ENCODE data around the gene BANK1.

Gene BANK1

DNA sequence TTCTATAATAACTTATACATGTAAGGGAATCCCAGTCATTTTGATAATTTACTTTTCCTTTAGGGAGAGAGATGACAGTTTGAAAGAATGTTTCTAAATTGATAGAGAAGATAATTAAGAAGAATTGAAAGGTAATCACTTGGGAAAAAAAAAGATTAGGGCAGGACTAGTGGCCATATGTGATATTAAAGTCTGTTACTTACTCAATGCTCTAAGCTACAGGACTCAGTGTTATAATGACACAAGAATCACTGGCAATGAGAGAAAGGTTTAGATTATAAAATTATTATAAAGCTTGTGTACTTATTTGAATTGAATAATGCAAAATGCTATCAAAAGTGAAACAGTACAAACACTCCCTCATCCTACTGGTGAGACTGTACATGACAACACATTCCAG, 265.3 kb downstream of the BANK1 start:
- TF ChIP-seq, protein P1, sequence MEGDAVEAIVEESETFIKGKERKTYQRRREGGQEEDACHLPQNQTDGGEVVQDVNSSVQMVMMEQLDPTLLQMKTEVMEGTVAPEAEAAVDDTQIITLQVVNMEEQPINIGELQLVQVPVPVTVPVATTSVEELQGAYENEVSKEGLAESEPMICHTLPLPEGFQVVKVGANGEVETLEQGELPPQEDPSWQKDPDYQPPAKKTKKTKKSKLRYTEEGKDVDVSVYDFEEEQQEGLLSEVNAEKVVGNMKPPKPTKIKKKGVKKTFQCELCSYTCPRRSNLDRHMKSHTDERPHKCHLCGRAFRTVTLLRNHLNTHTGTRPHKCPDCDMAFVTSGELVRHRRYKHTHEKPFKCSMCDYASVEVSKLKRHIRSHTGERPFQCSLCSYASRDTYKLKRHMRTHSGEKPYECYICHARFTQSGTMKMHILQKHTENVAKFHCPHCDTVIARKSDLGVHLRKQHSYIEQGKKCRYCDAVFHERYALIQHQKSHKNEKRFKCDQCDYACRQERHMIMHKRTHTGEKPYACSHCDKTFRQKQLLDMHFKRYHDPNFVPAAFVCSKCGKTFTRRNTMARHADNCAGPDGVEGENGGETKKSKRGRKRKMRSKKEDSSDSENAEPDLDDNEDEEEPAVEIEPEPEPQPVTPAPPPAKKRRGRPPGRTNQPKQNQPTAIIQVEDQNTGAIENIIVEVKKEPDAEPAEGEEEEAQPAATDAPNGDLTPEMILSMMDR (IDR thresholded peaks at IDR 0.05; ENCODE audit: control insufficient read depth, extremely low read depth, insufficient read depth) = no peak
- no peak overlapping the region for H3K4me3 ChIP-seq (ENCODE audit: low read depth, low read length)
- no peak for DNase-seq (ENCODE audit: low read depth)

DNA sequence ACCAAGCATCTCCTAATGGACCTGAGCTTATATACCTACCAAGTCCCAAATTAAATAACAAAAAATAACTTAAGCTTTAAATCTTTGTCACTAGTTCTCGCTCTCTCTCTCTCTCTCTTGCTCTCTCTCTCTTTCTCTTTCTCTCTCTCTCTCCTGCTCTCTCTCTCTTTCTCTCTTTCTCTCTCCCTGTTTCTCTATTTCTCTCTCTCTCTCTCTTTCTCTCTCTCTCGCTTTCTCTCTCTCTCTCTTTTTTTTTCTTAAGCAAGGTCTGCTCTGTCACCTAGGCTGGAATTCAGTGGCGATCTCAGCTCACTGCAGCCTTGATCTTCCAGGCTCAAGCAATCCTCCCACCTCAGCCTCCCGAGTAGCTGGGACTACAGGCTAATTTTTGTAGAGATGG, 266.6 kb downstream of the BANK1 start:
- TF ChIP-seq, protein P1 (IDR thresholded peaks at IDR 0.05; ENCODE audit: control insufficient read depth, extremely low read depth, insufficient read depth) = no peak
- DNase-seq (ENCODE audit: low read depth) = no peak
- H3K4me3 ChIP-seq (ENCODE audit: low read depth, low read length) = no peak overlapping the region

DNA sequence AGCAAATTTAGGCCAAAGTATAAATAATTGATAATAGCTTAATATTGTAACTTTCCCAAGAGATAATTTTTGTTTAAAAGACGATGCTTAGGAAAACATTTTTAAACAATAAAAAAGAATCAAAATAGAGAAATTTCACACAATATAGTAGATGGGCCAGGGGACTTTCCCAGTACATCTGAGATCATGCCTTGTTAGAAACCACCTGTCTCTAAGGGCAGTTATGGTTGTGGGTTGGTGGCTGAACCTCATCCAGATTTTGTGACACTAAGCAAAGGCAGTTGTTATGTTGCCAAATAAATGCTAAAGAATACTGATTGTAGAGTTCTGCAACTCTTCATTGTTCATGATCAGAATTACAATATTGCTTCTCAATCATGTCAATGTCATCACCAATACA, 270.6 kb downstream of the BANK1 start:
- DNase-seq (ENCODE audit: low read depth) = no peak
- TF ChIP-seq, protein P1 (IDR thresholded peaks at IDR 0.05; ENCODE audit: control insufficient read depth, extremely low read depth, insufficient read depth) = no peak
- no peak overlapping the region for H3K4me3 ChIP-seq (ENCODE audit: low read depth, low read length)

DNA sequence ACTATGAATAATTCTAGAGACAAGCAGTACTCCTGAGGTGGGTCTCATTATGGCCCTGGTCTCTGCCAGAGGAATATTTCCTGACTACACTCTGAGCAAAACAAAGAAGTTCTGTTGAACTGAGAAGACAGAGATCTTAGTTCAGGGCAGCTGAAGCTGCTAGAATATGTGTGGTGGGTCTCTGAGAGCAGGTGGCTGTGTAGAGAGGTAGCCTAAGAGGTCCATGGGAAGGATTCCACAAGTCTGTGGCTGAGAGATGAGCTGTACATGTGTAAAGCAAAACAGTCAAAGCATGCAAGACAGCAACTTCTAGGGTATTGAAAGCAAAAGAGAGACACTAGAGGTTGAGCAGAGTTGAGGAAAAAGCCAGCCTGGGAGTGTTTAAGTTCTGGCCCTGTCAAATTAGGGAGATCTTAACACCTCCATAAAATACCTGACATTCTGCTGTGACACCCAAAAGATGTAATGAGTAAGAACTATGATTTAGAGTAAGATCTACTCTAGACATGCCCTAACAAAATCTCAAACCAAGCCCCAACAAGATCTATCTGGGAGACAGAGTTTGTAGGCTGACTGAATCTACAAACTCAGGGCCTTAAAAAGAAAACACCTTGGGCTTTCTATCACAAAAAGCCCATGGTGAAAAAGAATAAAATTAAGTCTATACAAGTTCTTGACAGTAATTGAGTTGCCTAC, 274.4 kb downstream of the BANK1 start:
- DNase-seq (ENCODE audit: low read depth) = no peak

DNA sequence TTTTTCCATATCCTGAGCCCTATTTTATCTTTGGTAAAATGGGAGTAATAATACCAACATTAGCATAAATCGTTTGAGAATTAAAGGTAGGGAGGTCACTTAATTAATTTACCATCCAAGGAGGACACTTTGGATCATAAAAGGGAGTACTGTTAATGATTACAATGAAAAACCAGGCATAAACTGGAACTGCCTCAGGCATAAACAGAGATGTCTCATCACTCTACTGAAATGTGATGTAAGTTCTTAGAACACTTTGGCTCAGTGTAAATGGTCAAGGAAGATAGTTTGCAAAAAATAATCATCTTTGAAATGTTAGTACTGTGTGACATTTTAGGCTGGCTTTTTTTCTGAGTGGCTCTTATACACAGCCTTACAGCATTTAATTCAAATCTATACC, 286.1 kb downstream of the BANK1 start:
- TF ChIP-seq, protein P1 (IDR thresholded peaks at IDR 0.05; ENCODE audit: control insufficient read depth, extremely low read depth, insufficient read depth) = no peak
- DNase-seq (ENCODE audit: low read depth) = no peak

More for the DNA sequence above, 274.4 kb downstream of the BANK1 start:
- no peak overlapping the region for H3K4me3 ChIP-seq (ENCODE audit: low read depth, low read length)
- TF ChIP-seq, protein P1 (IDR thresholded peaks at IDR 0.05; ENCODE audit: control insufficient read depth, extremely low read depth, insufficient read depth) = no peak

DNA sequence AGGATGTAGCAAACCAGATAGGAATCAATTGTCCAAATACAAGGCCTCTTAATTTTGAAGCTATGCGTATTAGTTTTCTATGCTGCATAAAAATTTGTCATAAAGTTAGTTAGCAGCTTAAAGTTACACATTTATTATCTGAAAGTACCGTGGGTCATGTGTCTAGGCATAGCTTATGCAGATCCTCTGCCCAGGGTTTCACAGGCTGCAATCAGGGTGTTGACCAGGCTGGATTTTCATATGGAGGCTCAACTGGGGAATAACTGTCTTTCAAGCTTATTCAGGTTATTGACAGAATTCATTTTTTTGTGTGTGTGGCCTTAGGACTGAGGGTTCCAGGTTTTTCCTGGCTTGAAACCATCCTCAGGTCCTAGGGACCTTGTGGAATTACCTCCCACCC, 289.7 kb downstream of the BANK1 start:
- no peak for DNase-seq (ENCODE audit: low read depth)
- TF ChIP-seq, protein P1 (IDR thresholded peaks at IDR 0.05; ENCODE audit: control insufficient read depth, extremely low read depth, insufficient read depth) = no peak

More for the DNA sequence above, 286.1 kb downstream of the BANK1 start:
- no peak overlapping the region for H3K4me3 ChIP-seq (ENCODE audit: low read depth, low read length)

More for the DNA sequence above, 289.7 kb downstream of the BANK1 start:
- H3K4me3 ChIP-seq (ENCODE audit: low read depth, low read length) = no peak overlapping the region
